Measurements from ENCODE around the gene KCTD17. TPM values are rescaled to one million over a fixed set of nuclear protein-coding genes. Genes with fewer than 3 reads are reported as not detected.

Gene KCTD17
- total RNA-seq, 1 experiment from 2014 or later = 29.1 TPM

GRCh38 chr22:37050913-37051312 lies 629 bp upstream of the KCTD17 start:
- Histone ChIP-seq H3K27me3 (no peaks in the 10 kb centered on the region), H3K9me3 (no peaks in the 10 kb centered on the region), H3K4me3 (no peak overlapping the region), H3K36me3 (no peaks in the 10 kb centered on the region)
- no peak for DNase-seq

DNA sequence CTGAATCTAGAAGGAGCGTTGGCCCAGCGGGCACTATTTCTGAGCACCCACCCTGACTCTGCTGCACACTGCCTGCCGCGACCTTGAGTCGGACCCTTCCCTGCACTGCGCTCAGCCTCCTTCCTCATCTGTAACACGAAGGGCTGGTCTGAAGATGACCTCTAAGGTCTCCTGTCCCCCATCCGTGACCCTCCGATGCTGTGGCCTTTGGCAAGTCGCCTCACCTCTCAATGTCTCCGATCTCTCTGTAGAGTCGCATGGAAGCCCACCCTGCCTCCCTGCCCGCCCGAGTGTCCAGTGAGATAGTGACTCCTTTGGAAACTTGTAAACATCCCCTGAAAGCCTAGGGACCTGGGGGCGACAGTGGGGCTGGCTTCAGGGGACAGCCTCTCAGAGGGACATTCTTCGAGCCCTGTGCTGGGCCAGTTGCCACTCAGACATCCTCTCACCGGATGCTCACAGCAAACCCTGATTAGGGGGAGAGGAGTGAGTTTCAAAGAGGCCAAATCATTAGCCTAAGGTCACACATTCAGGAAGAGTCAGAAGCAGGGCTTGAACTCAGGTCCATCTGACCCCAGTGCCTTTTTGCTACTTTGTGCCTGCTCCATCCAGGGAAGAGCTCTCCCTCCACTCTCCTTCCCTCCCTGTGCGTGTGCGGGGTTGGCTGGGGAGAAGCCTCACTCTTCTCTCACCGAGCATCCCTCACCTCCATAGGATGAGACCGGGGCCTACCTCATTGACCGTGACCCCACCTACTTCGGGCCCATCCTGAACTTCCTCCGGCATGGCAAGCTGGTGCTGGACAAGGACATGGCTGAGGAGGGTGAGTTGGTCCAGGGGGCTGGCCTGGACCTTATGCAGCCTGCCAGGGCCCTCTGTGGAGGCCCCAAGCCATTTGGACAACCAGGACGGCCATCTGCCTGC lies 1.1 kb downstream of the KCTD17 start:
- H3K27me3 ChIP-seq = no peaks in the 10 kb centered on the region
- H3K36me3 ChIP-seq = no peaks in the 10 kb centered on the region
- H3K4me3 ChIP-seq = peak overlapping the region; percentile 55
- DNase-seq = no peak
- no peaks in the 10 kb centered on the region for H3K9me3 ChIP-seq

DNA sequence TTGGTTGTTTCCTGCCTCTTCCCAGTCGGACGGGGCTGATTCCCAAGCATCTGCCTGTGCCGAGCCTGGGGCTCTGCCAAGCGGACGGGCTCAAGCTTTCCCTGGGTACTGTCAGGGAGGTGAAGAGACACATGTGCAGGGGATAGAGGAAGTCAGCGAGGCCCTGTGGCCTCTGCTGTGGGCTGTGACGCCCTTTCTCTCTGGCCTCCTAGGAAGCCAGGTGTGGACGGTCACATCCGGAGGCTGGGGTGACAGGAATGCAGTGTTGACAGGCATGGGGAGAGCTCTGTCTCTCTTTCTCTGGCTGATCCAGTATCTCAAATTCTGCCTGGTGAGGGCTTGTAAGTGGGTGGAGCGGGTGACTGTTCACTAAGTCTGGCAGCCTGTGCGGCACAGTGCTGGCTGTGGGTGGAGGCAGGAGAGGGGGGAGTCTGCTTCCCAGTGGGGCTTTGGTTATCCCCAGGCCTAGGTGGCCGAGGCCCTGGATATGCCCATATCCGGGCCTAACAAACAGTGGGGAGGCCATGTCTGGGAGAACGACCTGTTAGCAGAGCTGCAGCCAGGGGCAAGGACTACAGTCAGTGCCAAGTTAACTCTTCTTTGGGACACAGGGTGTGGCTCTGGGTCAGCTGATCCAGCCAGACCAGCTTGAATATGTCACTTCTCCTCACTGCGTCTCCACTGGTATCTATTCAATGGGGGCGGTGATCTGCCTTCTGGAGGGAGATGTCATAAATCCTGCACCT lies 1.9 kb downstream of the KCTD17 start:
- Histone ChIP-seq H3K4me3 (no peak overlapping the region), H3K9me3 (no peaks in the 10 kb centered on the region), H3K27me3 (no peaks in the 10 kb centered on the region), H3K36me3 (no peaks in the 10 kb centered on the region)
- no peak for DNase-seq

GRCh38 chr22:37054056-37054395 lies 2.5 kb downstream of the KCTD17 start:
- Histone ChIP-seq H3K4me3 (no peak overlapping the region), H3K9me3 (no peaks in the 10 kb centered on the region), H3K27me3 (no peaks in the 10 kb centered on the region), H3K36me3 (no peaks in the 10 kb centered on the region)
- DNase-seq = no peak

- no peaks in the 10 kb centered on the region for H3K36me3 ChIP-seq
- H3K4me3 ChIP-seq = no peak overlapping the region
- no peaks in the 10 kb centered on the region for H3K27me3 ChIP-seq
- no peaks in the 10 kb centered on the region for H3K9me3 ChIP-seq
- DNase-seq = no peak
These were observed 3.2 kb downstream of the KCTD17 start for GRCh38 chr22:37054600-37055365.

DNA sequence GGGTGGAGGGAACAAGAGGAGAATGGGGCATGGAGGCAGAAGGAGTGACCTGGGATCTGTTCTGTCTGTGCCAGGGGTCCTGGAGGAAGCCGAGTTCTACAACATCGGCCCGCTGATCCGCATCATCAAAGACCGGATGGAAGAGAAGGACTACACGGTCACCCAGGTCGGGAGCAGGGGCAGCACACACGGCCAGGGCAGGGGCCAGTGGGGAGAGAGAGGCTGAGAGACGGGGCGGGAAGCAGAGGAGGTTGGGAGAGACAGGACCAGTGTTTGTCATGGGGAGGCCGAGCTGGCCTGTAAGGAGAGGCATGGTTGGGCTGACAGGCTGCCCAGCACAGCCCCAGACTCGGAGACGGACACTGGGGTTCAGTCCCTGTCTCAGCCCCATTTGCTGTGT lies 4.7 kb downstream of the KCTD17 start:
- Histone ChIP-seq H3K27me3 (no peaks in the 10 kb centered on the region), H3K36me3 (no peaks in the 10 kb centered on the region), H3K9me3 (no peaks in the 10 kb centered on the region), H3K4me3 (no peak overlapping the region)
- no peak for DNase-seq

DNA sequence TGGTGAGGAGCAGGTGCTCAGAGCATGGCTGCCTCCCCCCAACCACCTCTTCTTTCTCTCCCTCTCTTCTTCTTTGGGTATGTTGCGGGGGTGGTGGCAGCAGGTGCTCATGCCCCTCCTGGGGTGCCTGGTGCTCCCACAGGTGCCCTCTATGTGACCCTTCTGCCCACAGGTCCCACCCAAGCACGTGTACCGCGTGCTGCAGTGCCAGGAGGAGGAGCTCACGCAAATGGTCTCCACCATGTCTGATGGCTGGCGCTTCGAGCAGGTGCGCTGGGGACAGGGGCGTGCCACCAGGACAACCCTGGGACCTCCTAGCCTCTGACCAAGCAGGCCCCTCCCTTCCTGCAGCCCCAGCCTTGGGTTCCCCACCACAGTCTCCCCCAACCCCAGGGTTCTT lies 5.7 kb downstream of the KCTD17 start:
- Histone ChIP-seq H3K36me3 (no peaks in the 10 kb centered on the region), H3K9me3 (no peaks in the 10 kb centered on the region), H3K27me3 (no peaks in the 10 kb centered on the region), H3K4me3 (no peak overlapping the region)
- DNase-seq = no peak

- no peaks in the 10 kb centered on the region for H3K9me3 ChIP-seq
These were observed 6.4 kb downstream of the KCTD17 start for GRCh38 chr22:37057796-37058510.

DNA sequence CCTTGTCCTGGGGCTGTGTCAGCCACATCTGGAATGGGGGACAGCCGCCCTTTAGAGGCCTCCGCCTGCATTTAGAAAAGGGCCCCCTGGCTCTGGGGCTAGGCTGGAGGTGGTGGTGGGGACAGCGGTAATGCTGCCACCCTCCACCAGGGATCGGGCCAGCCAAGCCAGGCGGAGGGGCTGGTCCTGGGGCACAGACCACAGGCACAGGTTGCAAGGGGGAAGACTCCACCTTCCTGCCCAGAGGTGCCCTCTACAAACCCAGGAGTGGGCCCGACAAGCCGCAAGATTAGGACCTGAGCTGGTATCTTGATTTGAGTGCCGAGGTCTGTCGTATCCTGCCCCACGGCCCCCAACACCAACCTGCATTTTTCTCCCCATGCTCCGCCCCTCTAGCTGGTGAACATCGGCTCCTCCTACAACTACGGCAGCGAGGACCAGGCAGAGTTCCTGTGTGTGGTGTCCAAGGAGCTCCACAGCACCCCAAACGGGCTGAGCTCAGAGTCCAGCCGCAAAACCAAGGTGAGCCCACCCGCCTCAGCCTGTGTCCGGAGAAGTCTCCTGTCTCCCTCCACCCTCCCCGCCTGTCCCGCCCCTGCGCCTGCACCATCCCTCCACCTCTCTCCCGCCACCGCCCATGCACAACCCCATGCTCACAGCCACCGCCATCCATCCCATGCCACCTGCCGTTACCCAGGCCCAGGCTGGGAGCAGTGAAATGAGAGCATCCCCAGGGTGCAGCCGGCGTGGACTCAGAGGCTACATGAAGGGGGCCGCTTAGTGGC lies 7.6 kb downstream of the KCTD17 start:
- Histone ChIP-seq H3K9me3 (no peaks in the 10 kb centered on the region), H3K36me3 (no peaks in the 10 kb centered on the region), H3K4me3 (no peak overlapping the region), H3K27me3 (no peaks in the 10 kb centered on the region)
- DNase-seq = no peak

More at GRCh38 chr22:37057796-37058510, 6.4 kb downstream of the KCTD17 start:
- Histone ChIP-seq H3K27me3 (no peaks in the 10 kb centered on the region), H3K4me3 (no peak overlapping the region), H3K36me3 (no peaks in the 10 kb centered on the region)
- DNase-seq = no peak

GRCh38 chr22:37059876-37060449 lies 8.4 kb downstream of the KCTD17 start:
- Histone ChIP-seq H3K4me3 (no peak overlapping the region), H3K36me3 (no peaks in the 10 kb centered on the region), H3K27me3 (no peaks in the 10 kb centered on the region), H3K9me3 (no peaks in the 10 kb centered on the region)
- DNase-seq = no peak

- Histone ChIP-seq H3K9me3 (no peaks in the 10 kb centered on the region), H3K27me3 (no peaks in the 10 kb centered on the region), H3K4me3 (no peak overlapping the region), H3K36me3 (no peaks in the 10 kb centered on the region)
- no peak for DNase-seq
These were observed 9.5 kb downstream of the KCTD17 start for GRCh38 chr22:37060801-37061610.

DNA sequence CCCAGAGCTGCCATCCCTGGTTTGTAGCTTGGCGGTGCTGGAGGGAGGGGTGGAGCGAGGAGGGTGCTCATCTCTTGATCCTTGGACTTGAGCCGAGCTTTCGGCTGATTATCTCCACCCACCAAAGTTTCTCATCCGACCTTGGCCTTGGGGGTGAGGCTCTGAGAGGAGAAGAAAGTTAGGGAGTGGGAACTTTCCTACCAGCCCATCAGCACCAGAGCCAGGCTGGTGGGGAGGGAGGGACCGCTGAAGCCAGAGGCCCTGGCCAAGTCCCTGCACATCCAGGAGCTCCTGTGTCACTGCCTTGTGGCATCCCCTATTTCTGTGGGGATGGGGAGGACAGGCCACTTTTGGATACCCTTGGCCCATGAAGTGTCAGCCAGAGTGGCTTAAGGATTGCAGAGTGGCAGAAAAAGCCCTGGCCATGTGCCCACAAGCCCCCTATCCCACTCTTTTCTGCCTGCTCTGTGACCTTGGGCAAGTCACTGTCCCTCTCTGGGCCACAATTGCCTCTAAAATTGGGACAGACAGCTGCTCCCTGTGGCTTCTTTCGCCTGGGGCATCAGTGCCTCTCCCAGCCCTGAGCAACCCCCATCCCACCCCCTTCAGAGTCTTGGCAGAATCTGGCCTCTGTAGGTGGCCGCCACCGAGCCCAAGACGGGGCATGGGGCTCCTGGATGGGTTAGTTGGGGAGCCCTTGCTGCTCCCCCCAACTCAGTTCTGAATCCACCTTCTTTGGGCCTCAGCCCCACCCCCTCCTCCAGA lies 10.3 kb downstream of the KCTD17 start:
- DNase-seq = no peak
- no peaks in the 10 kb centered on the region for H3K27me3 ChIP-seq
- no peak overlapping the region for H3K4me3 ChIP-seq
- H3K9me3 ChIP-seq = no peaks in the 10 kb centered on the region
- H3K36me3 ChIP-seq = no peaks in the 10 kb centered on the region

GRCh38 chr22:37062376-37062675 lies 10.8 kb downstream of the KCTD17 start:
- Histone ChIP-seq H3K36me3 (no peaks in the 10 kb centered on the region), H3K4me3 (no peak overlapping the region), H3K27me3 (no peaks in the 10 kb centered on the region), H3K9me3 (no peaks in the 10 kb centered on the region)
- DNase-seq = no peak

- Histone ChIP-seq H3K9me3 (no peaks in the 10 kb centered on the region), H3K27me3 (no peaks in the 10 kb centered on the region), H3K4me3 (no peak overlapping the region), H3K36me3 (no peaks in the 10 kb centered on the region)
- no peak for DNase-seq
These were observed 11.3 kb downstream of the KCTD17 start for GRCh38 chr22:37062702-37063381.

Data from MG63 (cell line).